RWPE1 (cell line): Measurements from ENCODE around the gene RRAGA.

Experiments used
- CTCF ChIA-PET: fragments of 350-600 bp; sonication (Branson Sonifier 250); formaldehyde crosslinking; extraction: SDS; loops from one replicate; lab custom pipeline; 2021; lab: Yijun Ruan, JAX
- POLR2A ChIA-PET: fragments of 400-600 bp; formaldehyde crosslinking; extraction: SDS; loops from one replicate; lab custom pipeline; 2020; ENCODE audit warnings: antibody characterized with exemption; ENCODE audit not compliant: low non-redundant PET; lab: Yijun Ruan, JAX
- DNase-seq: peaks from one replicate; pipeline ENCODE4 v3.0.0; 2012; ENCODE audit warnings: low spot score
- H3K27ac ChIP-seq: fragments of 450-650 bp; 2 replicates; pipeline ENCODE4 v1.5.1; 2017
- TF ChIP-seq, protein P1 (sequence below): fragments of 450-650 bp; conservative IDR thresholded peaks from 2 replicates; pipeline ENCODE4 v1.5.1; 2017; ENCODE audit warnings: low read depth, mild to moderate bottlenecking

The RRAGA gene

DNA sequence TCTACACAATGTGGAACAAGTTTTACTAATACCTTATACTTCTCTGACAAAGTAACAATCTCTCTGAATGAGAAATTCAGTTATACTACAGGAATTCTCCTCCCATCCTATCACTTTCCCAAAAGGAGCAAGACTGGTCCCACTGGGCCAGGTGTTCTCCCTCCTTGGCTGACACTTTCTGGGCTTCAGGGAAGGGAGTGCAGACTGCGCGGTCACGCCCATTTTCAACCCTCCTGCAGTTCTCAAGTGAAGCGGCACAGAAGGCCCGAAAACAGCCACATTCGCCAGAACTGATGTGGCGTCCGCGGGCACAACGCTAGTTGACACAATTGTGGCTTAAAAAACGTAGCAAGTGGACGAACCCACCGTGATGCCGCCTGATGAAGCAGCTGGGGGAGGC lies 16.8 kb upstream of the RRAGA start:
- H3K27ac ChIP-seq, result no peak overlapping the region
- TF ChIP-seq, protein P1, sequence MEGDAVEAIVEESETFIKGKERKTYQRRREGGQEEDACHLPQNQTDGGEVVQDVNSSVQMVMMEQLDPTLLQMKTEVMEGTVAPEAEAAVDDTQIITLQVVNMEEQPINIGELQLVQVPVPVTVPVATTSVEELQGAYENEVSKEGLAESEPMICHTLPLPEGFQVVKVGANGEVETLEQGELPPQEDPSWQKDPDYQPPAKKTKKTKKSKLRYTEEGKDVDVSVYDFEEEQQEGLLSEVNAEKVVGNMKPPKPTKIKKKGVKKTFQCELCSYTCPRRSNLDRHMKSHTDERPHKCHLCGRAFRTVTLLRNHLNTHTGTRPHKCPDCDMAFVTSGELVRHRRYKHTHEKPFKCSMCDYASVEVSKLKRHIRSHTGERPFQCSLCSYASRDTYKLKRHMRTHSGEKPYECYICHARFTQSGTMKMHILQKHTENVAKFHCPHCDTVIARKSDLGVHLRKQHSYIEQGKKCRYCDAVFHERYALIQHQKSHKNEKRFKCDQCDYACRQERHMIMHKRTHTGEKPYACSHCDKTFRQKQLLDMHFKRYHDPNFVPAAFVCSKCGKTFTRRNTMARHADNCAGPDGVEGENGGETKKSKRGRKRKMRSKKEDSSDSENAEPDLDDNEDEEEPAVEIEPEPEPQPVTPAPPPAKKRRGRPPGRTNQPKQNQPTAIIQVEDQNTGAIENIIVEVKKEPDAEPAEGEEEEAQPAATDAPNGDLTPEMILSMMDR, result no peak
- DNase-seq, result no peak
- POLR2A ChIA-PET, result no interaction called here
- CTCF ChIA-PET, result no interaction called here

GRCh38 chr9:19033015-19033414 lies 16.2 kb upstream of the RRAGA start, which contains the start of gene SAXO1:
Gene SAXO1 (minus strand): TSS chr9:19033209. CDS start chr9:19032908, 301 bp downstream.
- CTCF ChIA-PET, result interaction anchor here (0.6 kb wide), 1 partner anchor 1239 kb away, joined by 4 read pairs; no protein-coding TSS in a partner anchor
- H3K27ac ChIP-seq, result no peak within 1 kb of the TSS
- POLR2A ChIA-PET, result no interaction called here
- TF ChIP-seq, protein P1, result no peak
- no peak for DNase-seq

DNA sequence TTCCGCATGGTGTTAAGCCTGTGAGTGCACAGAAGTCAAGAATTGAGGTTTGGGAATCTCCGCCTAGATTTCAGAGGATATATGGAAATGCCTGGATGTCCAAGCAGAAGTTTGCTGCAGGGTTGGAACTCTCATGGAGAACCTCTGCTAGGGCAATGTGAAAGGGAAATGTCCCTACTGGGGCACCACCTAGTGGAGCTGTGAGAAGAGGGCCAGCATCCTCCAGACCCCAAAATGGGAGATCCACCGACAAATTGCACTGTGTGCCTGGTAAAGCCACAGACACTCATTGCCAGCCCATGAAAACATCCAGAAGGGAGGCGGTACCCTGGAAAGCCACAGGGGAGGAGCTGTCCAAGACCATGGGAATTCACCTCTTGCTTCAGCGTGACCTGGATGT lies 12.6 kb upstream of the RRAGA start:
- ChIA-PET CTCF (interaction anchor here (0.6 kb wide), 1 partner anchor 232 kb away, joined by 3 read pairs; no protein-coding TSS in a partner anchor), POLR2A (no interaction called here)
- TF ChIP-seq, protein P1, result no peak
- no peak overlapping the region for H3K27ac ChIP-seq
- DNase-seq, result no peak

GRCh38 chr9:19049917-19050636 lies 850 bp downstream of the RRAGA start:
- H3K27ac ChIP-seq, result peak overlapping the region; percentile 98
- POLR2A ChIA-PET, result no interaction called here
- DNase-seq, result no peak
- TF ChIP-seq, protein P1, result no peak
- CTCF ChIA-PET, result interaction anchor here (1.7 kb wide), 1 partner anchor 124 kb away, joined by 12 read pairs; no protein-coding TSS in a partner anchor

GRCh38 chr9:19050637-19051591 lies 1.7 kb downstream of the RRAGA start:
- H3K27ac ChIP-seq, result peak overlapping the region; percentile 98
- ChIA-PET CTCF (interaction anchor here (0.5 to 0.7 kb wide), 2 partner anchors 11 to 120 kb away, joined by 3 read pairs; no protein-coding TSS in a partner anchor), POLR2A (no interaction called here)
- DNase-seq, result peak; percentile 25
- TF ChIP-seq, protein P1, result no peak

- ChIA-PET CTCF (interaction anchor here (0.6 kb wide), 1 partner anchor 9 kb away, joined by 3 read pairs; no protein-coding TSS in a partner anchor), POLR2A (no interaction called here)
- no peak for DNase-seq
- TF ChIP-seq, protein P1, result no peak
- no peak overlapping the region for H3K27ac ChIP-seq
These were observed 7.8 kb downstream of the RRAGA start for GRCh38 chr9:19057033-19057432.
